ENCODE measurements around the gene ATP6V1G3. TPM values are rescaled to one million over a fixed set of nuclear protein-coding genes. Genes with fewer than 3 reads are reported as not detected.

The ATP6V1G3 gene
- total and polyA plus RNA-seq, 9 of the 15 experiments (the other 6 are each of a cell fraction or from before 2014, with no cell fraction given) = 0.32 TPM; not detected in 8

- DNase-seq (ENCODE audit: extremely low read depth in 1 of 4, low spot score in 3 of 4) (no peak), ATAC-seq (no peak), FAIRE-seq (no peak)
- in situ Hi-C loops (cut with MboI) (no loop called here), intact Hi-C loops (cut with micrococcal nuclease) (no loop called here)
- ChIA-PET POLR2A (interaction anchor here (0.7 to 1.1 kb wide), 2 partner anchors 14 to 326 kb away, joined by 3 read pairs; no protein-coding TSS in a partner anchor), CTCF (ENCODE audit: low intra/inter-chr PET ratio) (no interaction called here)
- H3K36me3 ChIP-seq (ENCODE audit: control insufficient read depth, insufficient read depth, low read length) = no peaks in the 10 kb centered on the region
- H3K4me2 ChIP-seq (ENCODE audit: insufficient read depth, low read length) = no peak overlapping the region
- H3K27me3 ChIP-seq (ENCODE audit: control insufficient read depth in 2 of 2, insufficient read depth in 2 of 2, low read length in 2 of 2) = no peaks in the 10 kb centered on the region
- 55% methylated on average over 1 of the region's 1 CpG for WGBS (ENCODE audit: insufficient coverage, low coverage, missing lambda C conversion rate)
- no TSS peak for BruUV-seq (replicated peaks)
- no peak overlapping the region for H3K27ac ChIP-seq (ENCODE audit: extremely low read depth, low read depth, low read length)
- H3K79me2 ChIP-seq (ENCODE audit: control insufficient read depth, insufficient read depth, low read length) = no peaks in the 10 kb centered on the region
- no peaks in the 10 kb centered on the region for H4K20me1 ChIP-seq (replicated peaks; ENCODE audit: control insufficient read depth, insufficient read depth, low read length)
- H3K4me1 ChIP-seq (replicated peaks in 1 of 2; ENCODE audit: control insufficient read depth in 2 of 2, insufficient read depth in 2 of 2, low read length in 2 of 2) = peaks cover 0 to 6% of the 10 kb centered on the region in 2 experiments; a peak in 1 of 5 replicates
- H3K9me1 ChIP-seq (ENCODE audit: control insufficient read depth, insufficient read depth, low read length) = no peaks in the 10 kb centered on the region
- H3K9ac ChIP-seq (ENCODE audit: insufficient read depth in 1 of 2, low read depth in 2 of 2, low read length in 2 of 2) = no peak overlapping the region
- H2AFZ ChIP-seq (ENCODE audit: low read depth, low read length) = no peak overlapping the region
- no peaks in the 10 kb centered on the region for H3K9me3 ChIP-seq (replicated peaks; ENCODE audit: control insufficient read depth, insufficient read depth, low read depth, low read length)
- H3K4me3 ChIP-seq = no peak overlapping the region
- no peak for TF ChIP-seq LEF1 (IDR thresholded peaks at IDR 0.05)
- TF ChIP-seq CGGBP1 (CRISPR knock-in tag; IDR thresholded peaks at IDR 0.05) = no peak
- no peak for TF ChIP-seq ARID3B (CRISPR knock-in tag; IDR thresholded peaks at IDR 0.05; ENCODE audit: borderline replicate concordance)
- no peak for TF ChIP-seq U2AF1 (optimal IDR thresholded peaks at IDR 0.05; ENCODE audit: low read depth, low read length)
- TF ChIP-seq ELK1 (CRISPR knock-in tag; IDR thresholded peaks at IDR 0.05) = no peak
Measured at GRCh38 chr1:198498881-198499280, 41.6 kb downstream of the ATP6V1G3 start.

Data from K562 (cell line).